GM18519 (cell line): ENCODE measurements around the gene MRPL40.

ENCODE experiments used
- ATAC-seq: cut with Tn5 transposase; IDR thresholded peaks from one replicate; pipeline ENCODE4 v1.9.1; 2021; ENCODE audit warnings: mild to moderate bottlenecking, moderate library complexity; ENCODE audit not compliant: unreplicated experiment, low FRiP score

MRPL40 gene

GRCh38 chr22:19406281-19406811 is 26.0 kb upstream of the MRPL40 start:
- ATAC-seq: no peak

GRCh38 chr22:19406846-19407245 is 25.5 kb upstream of the MRPL40 start:
- no peak for ATAC-seq

- ATAC-seq: no peak
Observed at GRCh38 chr22:19407649-19408606, 24.4 kb upstream of the MRPL40 start.

- no peak for ATAC-seq
Observed at GRCh38 chr22:19410941-19411689, 21.2 kb upstream of the MRPL40 start.

GRCh38 chr22:19411690-19412045 is 20.7 kb upstream of the MRPL40 start:
- ATAC-seq: no peak

GRCh38 chr22:19412478-19412877 is 19.9 kb upstream of the MRPL40 start:
- no peak for ATAC-seq

- ATAC-seq: no peak
Observed at GRCh38 chr22:19412923-19413322, 19.4 kb upstream of the MRPL40 start.

GRCh38 chr22:19419086-19419463 is 13.3 kb upstream of the MRPL40 start:
- no peak for ATAC-seq

GRCh38 chr22:19419464-19420178 is 12.7 kb upstream of the MRPL40 start:
- no peak for ATAC-seq

- no peak for ATAC-seq
Observed at GRCh38 chr22:19420321-19420720, 12.0 kb upstream of the MRPL40 start.

- no peak for ATAC-seq
Observed at GRCh38 chr22:19422440-19423301, 9.7 kb upstream of the MRPL40 start.

GRCh38 chr22:19424186-19424500 is 8.2 kb upstream of the MRPL40 start:
- no peak for ATAC-seq

- no peak for ATAC-seq
Observed at GRCh38 chr22:19429950-19430889, 2.1 kb upstream of the MRPL40 start.

GRCh38 chr22:19430890-19431541 is 1.3 kb upstream of the MRPL40 start:
- ATAC-seq: no peak

- ATAC-seq: peak; percentile 22
Observed at GRCh38 chr22:19431649-19432132, 654 bp upstream of the MRPL40 start, which contains the start of gene HIRA. HIRA (minus strand) TSS chr22:19431733; CDS start chr22:19431476, 257 bp downstream.

- no peak for ATAC-seq
Observed at GRCh38 chr22:19434401-19434800, 2.1 kb downstream of the MRPL40 start.

GRCh38 chr22:19434829-19435580 is 2.7 kb downstream of the MRPL40 start:
- ATAC-seq: no peak
